Mammary epithelial cell (primary cell): ENCODE data around the gene SERPINA6.

ENCODE experiments used
- EZH2 ChIP-seq: IDR thresholded peaks from 2 replicates; pipeline ENCODE4 v1.6.1; 2012; ENCODE audit warnings: low read length, inconsistent platforms, borderline replicate concordance
- TF ChIP-seq, protein P1 (sequence below), 2 donors: IDR thresholded peaks in 1 of 2; conservative IDR thresholded peaks in 1 of 2; 2 replicates each; pipeline ENCODE4 v1.5.1; 2011 to 2012; ENCODE audit warnings: inconsistent platforms in 2 of 2, low read length in 2 of 2, mild to moderate bottlenecking in 2 of 2, control low read depth in 1 of 2, low read depth in 1 of 2; ENCODE audit not compliant: insufficient read depth in 1 of 2; ENCODE audit errors: extremely low read depth in 1 of 2

DNA sequence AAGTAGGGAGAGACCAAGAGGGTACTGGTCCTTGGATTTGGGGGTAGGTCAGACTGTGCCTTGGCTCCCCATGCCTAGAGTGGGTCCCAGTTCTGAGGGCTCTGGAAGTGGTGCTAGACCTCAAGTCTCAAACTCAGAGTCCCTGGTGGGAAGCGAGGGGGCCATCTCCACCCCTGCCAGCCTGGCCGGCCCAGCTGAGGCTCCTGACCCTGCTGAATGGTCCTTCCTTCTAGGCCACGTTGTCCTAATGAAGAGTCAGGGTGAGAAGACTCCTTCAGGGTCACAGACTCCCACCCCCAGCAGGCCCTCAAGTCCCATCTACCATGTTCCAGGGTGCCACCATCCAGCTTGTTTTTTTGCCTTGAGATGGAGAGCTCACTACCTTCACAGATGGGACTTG, 12.9 kb downstream of the SERPINA6 start:
- TF ChIP-seq, protein P1, sequence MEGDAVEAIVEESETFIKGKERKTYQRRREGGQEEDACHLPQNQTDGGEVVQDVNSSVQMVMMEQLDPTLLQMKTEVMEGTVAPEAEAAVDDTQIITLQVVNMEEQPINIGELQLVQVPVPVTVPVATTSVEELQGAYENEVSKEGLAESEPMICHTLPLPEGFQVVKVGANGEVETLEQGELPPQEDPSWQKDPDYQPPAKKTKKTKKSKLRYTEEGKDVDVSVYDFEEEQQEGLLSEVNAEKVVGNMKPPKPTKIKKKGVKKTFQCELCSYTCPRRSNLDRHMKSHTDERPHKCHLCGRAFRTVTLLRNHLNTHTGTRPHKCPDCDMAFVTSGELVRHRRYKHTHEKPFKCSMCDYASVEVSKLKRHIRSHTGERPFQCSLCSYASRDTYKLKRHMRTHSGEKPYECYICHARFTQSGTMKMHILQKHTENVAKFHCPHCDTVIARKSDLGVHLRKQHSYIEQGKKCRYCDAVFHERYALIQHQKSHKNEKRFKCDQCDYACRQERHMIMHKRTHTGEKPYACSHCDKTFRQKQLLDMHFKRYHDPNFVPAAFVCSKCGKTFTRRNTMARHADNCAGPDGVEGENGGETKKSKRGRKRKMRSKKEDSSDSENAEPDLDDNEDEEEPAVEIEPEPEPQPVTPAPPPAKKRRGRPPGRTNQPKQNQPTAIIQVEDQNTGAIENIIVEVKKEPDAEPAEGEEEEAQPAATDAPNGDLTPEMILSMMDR (conservative IDR thresholded peaks at IDR 0.05 in 1 of 2, IDR thresholded peaks at IDR 0.05 in 1 of 2; ENCODE audit: extremely low read depth in 1 of 2, insufficient read depth in 1 of 2, low read depth in 1 of 2, low read length in 2 of 2): no peak
- TF ChIP-seq EZH2: no peak
